ENCODE results near the gene SCP2.

DNA sequence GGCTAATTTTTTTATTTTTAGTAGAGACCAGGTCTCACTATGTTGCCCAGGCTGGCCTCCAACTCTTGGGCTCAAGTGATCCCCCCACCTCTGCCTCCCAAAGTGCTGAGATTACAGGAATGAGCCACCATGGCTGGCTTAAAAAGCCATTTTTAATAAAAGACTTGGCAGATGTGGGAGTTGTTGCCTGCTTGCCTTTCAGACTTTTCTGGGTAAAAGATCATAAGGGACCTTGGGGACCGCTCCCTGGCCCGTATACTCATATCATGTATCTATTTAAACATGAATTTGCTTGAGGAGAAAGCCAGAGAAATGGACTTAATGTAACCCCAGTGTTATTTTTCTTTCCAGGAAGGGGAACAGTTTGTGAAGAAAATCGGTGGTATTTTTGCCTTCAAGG lies 111.5 kb downstream of the SCP2 start:
- TF ChIP-seq, protein P1, sequence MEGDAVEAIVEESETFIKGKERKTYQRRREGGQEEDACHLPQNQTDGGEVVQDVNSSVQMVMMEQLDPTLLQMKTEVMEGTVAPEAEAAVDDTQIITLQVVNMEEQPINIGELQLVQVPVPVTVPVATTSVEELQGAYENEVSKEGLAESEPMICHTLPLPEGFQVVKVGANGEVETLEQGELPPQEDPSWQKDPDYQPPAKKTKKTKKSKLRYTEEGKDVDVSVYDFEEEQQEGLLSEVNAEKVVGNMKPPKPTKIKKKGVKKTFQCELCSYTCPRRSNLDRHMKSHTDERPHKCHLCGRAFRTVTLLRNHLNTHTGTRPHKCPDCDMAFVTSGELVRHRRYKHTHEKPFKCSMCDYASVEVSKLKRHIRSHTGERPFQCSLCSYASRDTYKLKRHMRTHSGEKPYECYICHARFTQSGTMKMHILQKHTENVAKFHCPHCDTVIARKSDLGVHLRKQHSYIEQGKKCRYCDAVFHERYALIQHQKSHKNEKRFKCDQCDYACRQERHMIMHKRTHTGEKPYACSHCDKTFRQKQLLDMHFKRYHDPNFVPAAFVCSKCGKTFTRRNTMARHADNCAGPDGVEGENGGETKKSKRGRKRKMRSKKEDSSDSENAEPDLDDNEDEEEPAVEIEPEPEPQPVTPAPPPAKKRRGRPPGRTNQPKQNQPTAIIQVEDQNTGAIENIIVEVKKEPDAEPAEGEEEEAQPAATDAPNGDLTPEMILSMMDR (IDR thresholded peaks at IDR 0.05) = no peak
- TF ChIP-seq POLR2A (IDR thresholded peaks at IDR 0.05) = no peak
